B cell (primary cell): ENCODE results near the gene LGR5. TPM values are rescaled to one million over a fixed set of nuclear protein-coding genes. Genes with fewer than 3 reads are reported as not detected.
A peak's percentile ranks its signal among the peaks of the same experiment; 100 is the strongest.

Experiments
- ATAC-seq: fragments of 200-7000 bp; cut with Tn5 transposase; one replicate; pipeline ENCODE4 v1.10.0; 2021; ENCODE audit warnings: low read depth, mild to moderate bottlenecking, moderate number of reproducible peaks, moderate library complexity
- CTCF ChIA-PET: fragments of 350-600 bp; sonication (Branson Sonifier 250); formaldehyde crosslinking; loops from one replicate; lab custom pipeline; 2021; ENCODE audit warnings: antibody characterized with exemption, inconsistent platforms; lab: Charles Lee
- POLR2A ChIA-PET: fragments of 350-600 bp; sonication (Branson Sonifier 250); formaldehyde crosslinking; loops from one replicate; lab custom pipeline; 2021; ENCODE audit warnings: antibody characterized with exemption; lab: Charles Lee
- DNase-seq: peaks from one replicate; pipeline ENCODE4 v3.0.0; 2013
- H2AFZ ChIP-seq: 2 replicates; pipeline ENCODE4 v1.6.1; 2012; ENCODE audit warnings: mild to moderate bottlenecking, low read depth, low read length; ENCODE audit not compliant: insufficient read depth, poor library complexity, severe bottlenecking
- H3K27ac ChIP-seq, 2 donors: 1 replicate in 1 of 2; 2 replicates in 1 of 2; pipeline ENCODE4 v1.5.1; 2012 to 2013; ENCODE audit warnings: low read length in 2 of 2, mild to moderate bottlenecking in 2 of 2, moderate library complexity in 1 of 2
- H3K27me3 ChIP-seq, 4 experiments: fragments of 200-600 bp in 1 of 4; sonication (generic) in 1 of 4; replicated peaks in 1 of 4; 1 replicate in 2 of 4; 2 replicates in 2 of 4; pipeline versions ENCODE4 v1.6.1 to v1.7.0; 2013 to 2016; ENCODE audit warnings: low read length in 3 of 4, mild to moderate bottlenecking in 2 of 4, mixed read lengths in 1 of 4, moderate library complexity in 1 of 4; ENCODE audit not compliant: insufficient read depth in 4 of 4, control insufficient read depth in 3 of 4; ENCODE audit errors: control extremely low read depth in 1 of 4
- H3K36me3 ChIP-seq, 2 experiments: replicated peaks in 1 of 2; 1 replicate in 1 of 2; 2 replicates in 1 of 2; pipeline versions ENCODE4 v1.6.1 to v1.7.1; 2013; ENCODE audit warnings: low read length in 1 of 2; ENCODE audit not compliant: insufficient read depth in 2 of 2, control insufficient read depth in 1 of 2; ENCODE audit errors: control extremely low read depth in 1 of 2, extremely low read depth in 1 of 2
- H3K4me1 ChIP-seq, 2 donors: fragments of 200-600 bp in 1 of 2; sonication (generic) in 1 of 2; 1 replicate in 1 of 2; 2 replicates in 1 of 2; pipeline versions ENCODE4 v1.5.1 to v1.6.1; 2013 to 2017; ENCODE audit warnings: low read length in 2 of 2; ENCODE audit not compliant: control insufficient read depth in 2 of 2, insufficient read depth in 2 of 2
- H3K4me2 ChIP-seq: replicated peaks from 2 replicates; pipeline ENCODE3; 2012; ENCODE audit warnings: mild to moderate bottlenecking, low read depth, low read length; ENCODE audit not compliant: poor library complexity, severe bottlenecking
- H3K4me3 ChIP-seq, 5 experiments: fragments of 200-600 bp in 1 of 5; sonication (generic) in 1 of 5; 1 replicate in 3 of 5; 2 replicates in 2 of 5; pipeline versions ENCODE4 v1.5.1 to v1.7.0; 2011 to 2016; ENCODE audit warnings: low read length in 4 of 5, mild to moderate bottlenecking in 4 of 5, low read depth in 2 of 5, control low read depth in 1 of 5, moderate library complexity in 1 of 5; ENCODE audit not compliant: insufficient read depth in 1 of 5; ENCODE audit errors: control extremely low read depth in 1 of 5, extremely low read depth in 1 of 5
- H3K79me2 ChIP-seq: fragments of 200-600 bp; sonication (generic); one replicate; pipeline ENCODE4 v1.6.0; 2016; ENCODE audit warnings: low read length; ENCODE audit not compliant: control insufficient read depth, insufficient read depth
- H3K9ac ChIP-seq: fragments of 200-600 bp; sonication (generic); 2 replicates; pipeline ENCODE4 v1.6.1; 2017; ENCODE audit warnings: mild to moderate bottlenecking, low read length, moderate library complexity
- H3K9me3 ChIP-seq, 3 donors: one replicate each; pipeline versions ENCODE4 v1.6.1 to v1.7.1; 2013; ENCODE audit warnings: low read length in 2 of 3; ENCODE audit not compliant: control insufficient read depth in 2 of 3, insufficient read depth in 1 of 3; ENCODE audit errors: control extremely low read depth in 1 of 3
- H4K20me1 ChIP-seq: 2 replicates; pipeline ENCODE4 v1.6.0; 2012; ENCODE audit warnings: mild to moderate bottlenecking, low read length; ENCODE audit not compliant: insufficient read depth, control insufficient read depth, poor library complexity, severe bottlenecking
- H3K27ac Mint-ChIP-seq: one replicate; pipeline ENCODE4 v1.8.0; 2021; ENCODE audit warnings: mixed read lengths
- H3K27me3 Mint-ChIP-seq: one replicate; pipeline ENCODE4 v1.8.0; 2021; ENCODE audit warnings: mixed read lengths
- H3K4me1 Mint-ChIP-seq: one replicate; pipeline ENCODE4 v1.8.0; 2021; ENCODE audit warnings: mixed read lengths
- H3K4me3 Mint-ChIP-seq: one replicate; pipeline ENCODE4 v1.8.0; 2021; ENCODE audit warnings: mixed read lengths
- H3K9me3 Mint-ChIP-seq: one replicate; pipeline ENCODE4 v1.8.0; 2022; ENCODE audit warnings: mixed read lengths; ENCODE audit not compliant: insufficient read depth
- CTCF ChIP-seq: fragments of 200-600 bp; IDR thresholded peaks from one replicate; pipeline ENCODE4 v1.8.0; 2022; ENCODE audit warnings: antibody characterized with exemption, mild to moderate bottlenecking
- EZH2 ChIP-seq: IDR thresholded peaks from 2 replicates; pipeline ENCODE4 v1.6.1; 2012; ENCODE audit warnings: borderline replicate concordance, low read depth, mild to moderate bottlenecking, moderate library complexity, low read length; ENCODE audit not compliant: insufficient read depth, poor library complexity, severe bottlenecking
- WGBS: methylation state at CpG from one replicate; pipeline ENCODE4 v1.1.5; 2013; ENCODE audit warnings: missing lambda C conversion rate; ENCODE audit not compliant: insufficient coverage; 5-methylcytosine and 5-hydroxymethylcytosine counted together
- intact Hi-C: fragments of 100-400 bp; cut with micrococcal nuclease; formaldehyde crosslinking; loops from one replicate; pipeline ENCODE4 v1.10.0; 2022
- polyA plus RNA-seq: library from polyadenylated mRNA; depleted of rRNA; stranded (reverse); fragments of >200 nt; gene quantifications from 2 replicates; pipeline ENCODE4 v1.2.3, GENCODE V29; 2012
- total RNA-seq, 2 donors: library from RNA; stranded (reverse); fragments of 120-200 nt in 1 of 2; gene quantifications; 1 replicate in 1 of 2; 2 replicates in 1 of 2; pipeline versions ENCODE4 v1.2.3 to v1.2.4, GENCODE V29; 2013 to 2022

The LGR5 gene
- total and polyA plus RNA-seq, 2 donors (not counting 1 experiment from before 2014, with no cell fraction given): 0.06 TPM; not detected in 1

- peaks cover 54% of the 10 kb centered on the region for H3K27me3 Mint-ChIP-seq
- H3K9me3 Mint-ChIP-seq: peaks cover 7% of the 10 kb centered on the region
- POLR2A ChIA-PET: no interaction called here
- Histone ChIP-seq H3K9me3 (peaks cover 0 to 10% (median 4%) of the 10 kb centered on the region in 3 donors), H3K27me3 (peaks cover 0 to 38% (median 7%) of the 10 kb centered on the region in 4 experiments), H2AFZ (peak overlapping the region; percentile 61), H3K9ac (peak overlapping the region; percentile 56), H3K36me3 (no peaks in the 10 kb centered on the region), H3K4me1 (peaks cover 22% of the 10 kb centered on the region in 2 donors), H3K4me2 (peak overlapping the region; percentile 89), H3K27ac (no peak overlapping the region), H3K4me3 (peak overlapping the region; percentile 26 to 58 (median 47)), H4K20me1 (no peaks in the 10 kb centered on the region), H3K79me2 (no peaks in the 10 kb centered on the region)
- WGBS: 16% methylated on average over 11 of the region's 26 CpGs
- H3K4me3 Mint-ChIP-seq: peak overlapping the region; percentile 86
- TF ChIP-seq CTCF: no peak
- TF ChIP-seq EZH2: no peak
- DNase-seq (peak; percentile 29), ATAC-seq (peak; percentile 43)
- intact Hi-C loops: no loop called here
- peaks cover 22% of the 10 kb centered on the region for H3K4me1 Mint-ChIP-seq
- CTCF ChIA-PET: interaction anchor here (0.6 kb wide), 1 partner anchor 488 kb away, joined by 3 read pairs; no protein-coding TSS in a partner anchor
- H3K27ac Mint-ChIP-seq: no peak overlapping the region
Observed at GRCh38 chr12:71440763-71441748, 1.5 kb downstream of the LGR5 start.
